Measurements from ENCODE around the gene CCNJL.

GRCh38 chr5:160361624-160362228 lies 49.4 kb upstream of the CCNJL start:
- TF ChIP-seq CTCF (IDR thresholded peaks at IDR 0.05; ENCODE audit: poor library complexity) (no peak), EZH2 (IDR thresholded peaks at IDR 0.05; ENCODE audit: borderline replicate concordance) (no peak)

Data from hepatocyte (in vitro differentiated cells).